K562 (cell line): ENCODE data around the gene PHF1. TPM values are rescaled to one million over a fixed set of nuclear protein-coding genes. Genes with fewer than 3 reads are reported as not detected.

Source experiments
- ATAC-seq: fragments of 200-7000 bp; cut with Tn5 transposase; 3 replicates; pipeline ENCODE4 v1.9.1; 2020; ENCODE audit warnings: moderate library complexity
- BruUV-seq: library from RNA; stranded (reverse); fragments of 400-500 nt; replicated peaks from 2 replicates; lab custom pipeline; 2021; lab: Mats Ljungman, UMichigan
- CTCF ChIA-PET: fragments of 300-600 bp; formaldehyde crosslinking; extraction: SDS; loops from one replicate; lab custom pipeline; 2021; ENCODE audit warnings: low intra/inter-chr PET ratio; lab: Yijun Ruan, JAX
- POLR2A ChIA-PET: fragments of 300-600, 350-650 bp; sonication (Branson Sonifier 250); formaldehyde crosslinking; extraction: SDS; loops from one replicate; lab custom pipeline; 2021; ENCODE audit warnings: antibody characterized with exemption, inconsistent platforms; lab: Yijun Ruan, JAX
- DNase-seq, 4 experiments: peaks; one replicate each; pipeline versions ENCODE4 v3.0.0 to v3.0.0-alpha.2; 2011 to 2018; ENCODE audit warnings: low spot score in 3 of 4, mixed read lengths in 3 of 4; ENCODE audit errors: extremely low read depth in 1 of 4
- FAIRE-seq: peaks from 2 replicates; lab custom pipeline; 2011; peaks lifted over from hg19 to GRCh38; lab: Jason Lieb, UNC
- H2AFZ ChIP-seq: 2 replicates; pipeline ENCODE4 v1.6.0; 2011; ENCODE audit warnings: low read depth, low read length, control low read depth, inconsistent platforms
- H3K27ac ChIP-seq: fragments of 200-600 bp; 3 replicates; pipeline ENCODE4 v1.8.0; 2011; ENCODE audit warnings: low read depth, mild to moderate bottlenecking, control low read depth, inconsistent platforms, low read length, moderate library complexity, mixed read lengths; ENCODE audit errors: extremely low read depth
- H3K27me3 ChIP-seq, 2 experiments: fragments of 300-600 bp in 1 of 2; 2 replicates in 1 of 2; 3 replicates in 1 of 2; pipeline versions ENCODE4 v1.6.0 to v1.8.0; 2011; ENCODE audit warnings: inconsistent platforms in 2 of 2, low read length in 2 of 2, mild to moderate bottlenecking in 1 of 2, mixed read lengths in 1 of 2, moderate library complexity in 1 of 2; ENCODE audit not compliant: control insufficient read depth in 2 of 2, insufficient read depth in 2 of 2
- H3K36me3 ChIP-seq: fragments of 300-600 bp; 3 replicates; pipeline ENCODE4 v1.8.0; 2011; ENCODE audit warnings: mild to moderate bottlenecking, low read length, inconsistent platforms; ENCODE audit not compliant: control insufficient read depth, insufficient read depth
- H3K4me1 ChIP-seq, 2 experiments: fragments of 200-600 bp in 1 of 2; replicated peaks in 1 of 2; 2 replicates in 1 of 2; 3 replicates in 1 of 2; pipeline versions ENCODE4 v1.5.1 to v1.8.0; 2011; ENCODE audit warnings: inconsistent platforms in 2 of 2, low read length in 2 of 2, mild to moderate bottlenecking in 1 of 2, mixed read lengths in 1 of 2, moderate library complexity in 1 of 2; ENCODE audit not compliant: control insufficient read depth in 2 of 2, insufficient read depth in 2 of 2
- H3K4me2 ChIP-seq: 2 replicates; pipeline ENCODE4 v1.6.1; 2011; ENCODE audit warnings: low read length, control low read depth, inconsistent platforms, mixed read lengths; ENCODE audit not compliant: insufficient read depth
- H3K4me3 ChIP-seq: fragments of 200-600 bp; sonication (generic), shearing (Covaris generic); 2 replicates; pipeline ENCODE4 v1.5.1; 2016; ENCODE audit warnings: control low read depth, inconsistent platforms
- H3K79me2 ChIP-seq: fragments of 200-600 bp; 3 replicates; pipeline ENCODE4 v1.8.0; 2011; ENCODE audit warnings: low read length, inconsistent platforms; ENCODE audit not compliant: control insufficient read depth, insufficient read depth
- H3K9ac ChIP-seq, 2 experiments: 2 replicates each; pipeline versions ENCODE4 v1.6.0 to v1.6.1; 2011; ENCODE audit warnings: low read depth in 2 of 2, low read length in 2 of 2, control low read depth in 1 of 2, inconsistent platforms in 1 of 2, mild to moderate bottlenecking in 1 of 2, mixed read lengths in 1 of 2; ENCODE audit not compliant: insufficient read depth in 1 of 2
- H3K9me1 ChIP-seq: one replicate; pipeline ENCODE4 v1.6.0; 2011; ENCODE audit warnings: inconsistent platforms, mild to moderate bottlenecking, low read length, moderate library complexity; ENCODE audit not compliant: control insufficient read depth, insufficient read depth
- H3K9me3 ChIP-seq: replicated peaks from 2 replicates; pipeline ENCODE4 v1.5.1; 2011; ENCODE audit warnings: low read depth, low read length, inconsistent platforms; ENCODE audit not compliant: control insufficient read depth, insufficient read depth
- H4K20me1 ChIP-seq: replicated peaks from 2 replicates; pipeline ENCODE4 v1.6.1; 2011; ENCODE audit warnings: low read length, inconsistent platforms, mixed read lengths; ENCODE audit not compliant: control insufficient read depth, insufficient read depth
- CBFA2T3 ChIP-seq: fragments of 450-650 bp; IDR thresholded peaks from 2 replicates; pipeline ENCODE4 v1.6.1; 2017
- CEBPZ ChIP-seq: fragments of 150-350 bp; IDR thresholded peaks from 2 replicates; pipeline ENCODE4 v1.6.1; 2014; ENCODE audit warnings: low read depth, mild to moderate bottlenecking, low read length, borderline replicate concordance
- CTBP1 ChIP-seq: fragments of 450-650 bp; IDR thresholded peaks from 2 replicates; pipeline ENCODE4 v1.6.1; 2016; ENCODE audit warnings: borderline replicate concordance
- CTCF ChIP-seq, 3 experiments: IDR thresholded peaks in 2 of 3; conservative IDR thresholded peaks in 1 of 3; 2 replicates each; pipeline ENCODE4 v1.5.1; 2011 to 2012; ENCODE audit warnings: low read length in 3 of 3, mild to moderate bottlenecking in 3 of 3, control low read depth in 2 of 3, improper control_type of control experiment in 1 of 3, inconsistent platforms in 1 of 3, low read depth in 1 of 3, mixed read lengths in 1 of 3, moderate library complexity in 1 of 3; ENCODE audit not compliant: insufficient read depth in 2 of 3
- ETS2 ChIP-seq: IDR thresholded peaks from 2 replicates; pipeline ENCODE4 v1.6.1; 2016; ENCODE audit warnings: borderline replicate concordance, missing genetic modification characterization, mild to moderate bottlenecking, moderate library complexity, missing compliant biosample characterization; ENCODE audit not compliant: poor library complexity, severe bottlenecking
- FOXP1 ChIP-seq: sonication (generic); formaldehyde crosslinking; IDR thresholded peaks from 2 replicates; pipeline ENCODE4 v1.8.0; 2022; ENCODE audit warnings: mild to moderate bottlenecking, missing genetic modification reagents
- PBX2 ChIP-seq, 2 experiments: IDR thresholded peaks in 1 of 2; conservative IDR thresholded peaks in 1 of 2; 2 replicates each; pipeline ENCODE4 v1.6.1; 2016; ENCODE audit warnings: low read depth in 2 of 2, mild to moderate bottlenecking in 1 of 2, missing compliant biosample characterization in 1 of 2, missing genetic modification characterization in 1 of 2, moderate library complexity in 1 of 2
- POLR3A ChIP-seq: IDR thresholded peaks from 2 replicates; pipeline ENCODE4 v1.6.1; 2011; ENCODE audit warnings: borderline replicate concordance, mild to moderate bottlenecking, moderate library complexity; ENCODE audit not compliant: insufficient read length, insufficient read depth; ENCODE audit errors: extremely low read depth
- SAFB2 ChIP-seq: fragments of 200-400 bp; formaldehyde crosslinking; IDR thresholded peaks from 2 replicates; pipeline ENCODE4 v1.6.1; 2018; ENCODE audit warnings: borderline replicate concordance, low read length, low read depth, moderate library complexity; ENCODE audit not compliant: severe bottlenecking
- SP1 ChIP-seq: sonication (generic); formaldehyde crosslinking; IDR thresholded peaks from 2 replicates; pipeline ENCODE4 v1.8.1; 2022; ENCODE audit warnings: mild to moderate bottlenecking, missing genetic modification reagents
- WGBS: fragments of 100-300 bp; shearing (Covaris generic); methylation state at CpG from one replicate; pipeline ENCODE4 v1.1.6; 2016; ENCODE audit warnings: low coverage, mixed read lengths; ENCODE audit not compliant: insufficient coverage; ENCODE audit errors: missing lambda C conversion rate; 5-methylcytosine and 5-hydroxymethylcytosine counted together
- in situ Hi-C: fragments of 300-500 bp; cut with MboI; formaldehyde crosslinking; loops from 4 replicates; pipeline ENCODE4 v1.15.0; 2018; ENCODE audit warnings: inconsistent platforms, mixed read lengths
- intact Hi-C: fragments of 100-400 bp; cut with micrococcal nuclease; formaldehyde crosslinking; loops from 2 replicates; pipeline ENCODE4 v1.14.2; 2022
- polyA plus RNA-seq, 8 experiments: library from polyadenylated mRNA; depleted of rRNA in 4 of 8; stranded (reverse) in 5 of 8; unstranded in 3 of 8; fragments of >200 nt; fragmentation: Nextera tagmentation in 2 of 8; fragmentation: Illumina TruSeq in 1 of 8; extraction: Ambion mirVana in 2 of 8; extraction: Trizol in 1 of 8; gene quantifications; 2 replicates each; pipeline versions ENCODE4 v1.2.1 to v1.2.3, GENCODE V29; 2011 to 2014; ENCODE audit warnings: inconsistent platforms in 1 of 8, missing spikeins in 1 of 8
- total RNA-seq, 7 experiments: library from RNA; depleted of rRNA in 6 of 7; stranded (reverse); fragments of >200 nt in 6 of 7; fragmentation: Illumina TruSeq in 2 of 7; extraction: Trizol in 2 of 7; gene quantifications; 2 replicates each; pipeline versions ENCODE4 v1.2.1 to v1.2.3, GENCODE V29; 2011 to 2021; ENCODE audit warnings: low replicate concordance in 1 of 7

PHF1 gene
- total and polyA plus RNA-seq, 9 of the 15 experiments (the other 6 are each of a cell fraction or from before 2014, with no cell fraction given), result 3.7 to 64.2 (median 33.7) TPM

- Histone ChIP-seq H3K9me1 (no peaks in the 10 kb centered on the region), H3K79me2 (peaks cover 53% of the 10 kb centered on the region), H3K36me3 (peaks cover 50% of the 10 kb centered on the region; the same call in 2 of the 3 replicates), H3K27ac (no peak overlapping the region), H3K4me1 (peaks cover 33 to 47% of the 10 kb centered on the region in 2 experiments), H3K4me2 (no peak overlapping the region), H3K9ac (peak overlapping the region in 1 of 2 experiments; percentile 50; a peak in 1 of 4 replicates), H2AFZ (no peak overlapping the region), H3K9me3 (no peaks in the 10 kb centered on the region), H4K20me1 (peaks cover 5% of the 10 kb centered on the region), H3K27me3 (no peaks in the 10 kb centered on the region), H3K4me3 (no peak overlapping the region)
- ATAC-seq, result no peak
- WGBS, result 59% methylated on average over 5 of the region's 12 CpGs
- in situ Hi-C loops (no loop called here), intact Hi-C loops (loop anchor here (5.0 kb wide), 1 partner anchor 117 kb away; the partner anchor contains the start of gene RGL2)
- peak; percentile 37 for FAIRE-seq
- CTCF ChIA-PET, result no interaction called here
- POLR2A ChIA-PET, result interaction anchor here (0.6 kb wide), 1 partner anchor 22 kb away, joined by 3 read pairs; no protein-coding TSS in a partner anchor
- BruUV-seq, result no TSS peak
- peak; percentile 50 to 69 (median 60) for DNase-seq
- TF ChIP-seq CEBPZ (no peak), CTBP1 (peak; percentile 46; the same call in 1 of the 2 replicates), CTCF (IDR thresholded peaks at IDR 0.05 in 2 of 3, conservative IDR thresholded peaks at IDR 0.05 in 1 of 3; ENCODE audit: insufficient read depth in 2 of 3, low read depth in 1 of 3, low read length in 3 of 3) (peak; percentile 58 to 68 (median 66)), PBX2 (CRISPR knock-in tag; IDR thresholded peaks at IDR 0.05; ENCODE audit: low read depth) (no peak), PBX2 (tag; conservative IDR thresholded peaks at IDR 0.05; ENCODE audit: low read depth) (no peak), CBFA2T3 (no peak), POLR3A (no peak), FOXP1 (CRISPR knock-in tag) (no peak), SP1 (CRISPR knock-in tag) (0 out of 2 replicates have a peak, but pooled peaks have one; percentile 48), ETS2 (no peak), SAFB2 (no peak)
Observed at GRCh38 chr6:33414592-33415271, 3.9 kb downstream of the PHF1 start.
